NCI-H2081 treated with DMSO at 0.1 percent for 48 hours (cell line): ENCODE measurements around the gene LRBA.
A peak's percentile ranks its signal among the peaks of the same experiment; 100 is the strongest.
"Not testable (repeated sequence)": the region's sequence is repeated elsewhere in the genome, so short reads cannot be mapped to it uniquely, and the experiment has no call there.

Experiments
- DNase-seq: peaks from one replicate; lab custom pipeline; 2025; lab: John Stamatoyannopoulos, UW

Gene LRBA

DNA sequence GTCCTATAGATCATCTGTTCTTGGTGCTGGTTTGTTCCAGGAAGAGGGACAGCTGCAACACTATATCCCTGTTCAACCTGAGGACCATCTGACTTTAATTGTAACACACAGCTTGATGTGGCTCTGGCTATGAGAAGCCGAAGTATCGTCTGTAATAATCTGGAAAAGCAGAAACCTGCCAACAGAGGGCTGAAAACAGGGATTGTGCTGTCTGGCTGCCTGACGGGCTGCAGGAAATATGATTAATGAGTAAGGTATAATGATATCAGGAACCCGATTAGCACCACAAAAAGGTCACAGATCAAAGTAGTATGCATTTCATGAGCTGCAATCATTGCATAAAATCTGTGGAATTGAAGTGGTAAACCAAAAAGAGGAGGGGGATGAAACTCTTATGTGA, 603.6 kb downstream of the LRBA start:
- peak; percentile 45 for DNase-seq

DNA sequence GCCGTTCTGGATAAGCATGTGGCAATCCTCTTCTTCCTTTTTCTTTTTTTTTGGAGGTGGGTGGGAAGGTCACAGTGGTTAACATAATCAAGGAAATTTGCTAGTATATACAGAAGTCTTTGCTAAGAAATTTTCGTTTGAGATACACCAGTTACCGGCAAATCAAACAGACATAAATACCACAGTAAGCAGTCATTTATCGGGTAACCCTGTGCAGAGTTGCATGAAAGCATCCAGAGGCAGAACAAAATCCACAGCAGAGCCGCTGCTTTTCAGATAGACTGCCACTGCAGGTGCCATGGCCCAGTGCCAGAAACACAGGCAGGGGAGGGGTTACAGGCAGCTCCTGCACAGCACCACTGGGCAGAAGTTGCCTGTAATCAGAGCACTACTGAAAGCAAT, 612.2 kb downstream of the LRBA start:
- no peak for DNase-seq

DNA sequence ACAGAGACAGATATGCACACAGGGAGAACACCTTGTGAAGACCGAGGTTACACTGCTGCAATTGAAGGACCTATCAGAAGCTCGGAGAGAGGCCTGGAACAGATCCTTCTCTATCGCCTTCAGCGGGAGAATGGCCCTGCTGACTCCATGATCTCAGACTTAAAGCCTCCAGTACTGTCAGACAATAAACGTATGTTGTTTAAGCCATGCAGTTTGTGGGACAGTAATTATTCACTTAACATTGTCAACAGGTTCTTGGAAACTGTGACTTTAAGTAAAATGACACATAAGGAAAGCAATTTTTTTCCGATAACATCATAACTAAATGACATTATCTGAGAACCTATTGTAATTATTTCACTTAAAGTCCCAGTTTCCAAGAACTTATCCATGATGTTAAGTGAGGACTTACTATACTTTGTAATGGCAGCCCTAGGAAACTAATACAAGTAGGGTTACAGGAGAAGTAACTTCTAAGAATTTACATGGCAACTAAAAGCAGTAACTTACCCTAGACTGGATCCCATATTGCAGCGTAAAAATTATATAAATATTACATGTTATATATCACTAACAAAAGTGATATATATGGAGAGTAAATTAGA, 613.9 kb downstream of the LRBA start:
- DNase-seq = no peak

DNA sequence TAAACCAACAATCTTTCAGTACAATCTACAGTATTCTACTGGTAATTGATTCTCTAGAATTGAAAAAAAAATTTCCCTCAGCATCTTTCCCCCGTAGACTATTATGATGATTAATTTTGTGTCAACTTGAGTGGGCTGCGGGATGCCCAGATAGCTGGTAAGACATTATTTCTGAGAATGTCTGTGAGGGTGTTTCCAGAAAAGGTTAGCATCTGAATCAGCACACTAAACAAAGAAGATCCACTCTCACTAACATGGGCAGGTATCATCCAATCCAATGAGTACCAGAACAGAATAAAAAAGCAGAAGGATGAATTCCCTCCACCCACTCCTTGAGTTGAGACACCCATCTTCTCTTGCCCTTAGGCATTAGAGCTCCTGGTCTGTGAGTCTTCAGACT, 619.2 kb downstream of the LRBA start:
- DNase-seq = no peak

DNA sequence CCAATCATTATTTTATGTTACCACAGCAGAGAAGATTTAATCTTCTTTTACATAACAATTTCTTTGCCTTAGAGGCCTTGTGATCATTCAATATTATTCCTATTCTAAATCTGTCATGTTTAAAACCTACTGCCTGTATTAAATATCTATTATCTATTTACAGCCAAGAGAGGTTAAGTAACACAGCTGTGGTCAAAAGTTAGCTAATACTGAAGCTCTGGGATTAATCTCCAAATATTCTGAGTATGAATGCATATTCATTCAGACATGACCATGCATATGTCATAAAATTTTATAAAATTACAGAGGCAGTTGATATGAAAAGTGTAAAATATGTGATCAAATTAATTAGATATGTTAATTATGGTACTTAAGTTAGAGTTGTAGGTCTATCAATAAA, 621.0 kb downstream of the LRBA start:
- no peak for DNase-seq

DNA sequence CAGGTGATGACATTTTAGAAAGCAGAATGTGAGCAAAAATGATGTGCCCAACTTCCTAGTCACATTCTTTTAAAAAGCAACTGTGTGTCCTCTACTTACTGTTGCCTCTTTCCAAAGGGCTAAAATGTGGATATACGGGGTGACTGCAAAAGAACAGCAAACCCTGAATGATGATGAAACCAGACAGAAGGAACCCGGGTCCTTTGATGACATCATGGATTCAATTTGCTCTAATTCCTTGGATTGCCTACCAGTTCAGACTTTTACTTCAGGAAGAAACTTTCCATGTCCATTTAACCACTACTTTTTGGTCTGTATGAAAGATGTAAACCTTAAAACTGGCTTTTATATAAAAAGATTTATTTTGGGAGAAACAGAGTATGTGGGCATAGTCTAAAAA, 624.0 kb downstream of the LRBA start:
- DNase-seq = no peak

DNA sequence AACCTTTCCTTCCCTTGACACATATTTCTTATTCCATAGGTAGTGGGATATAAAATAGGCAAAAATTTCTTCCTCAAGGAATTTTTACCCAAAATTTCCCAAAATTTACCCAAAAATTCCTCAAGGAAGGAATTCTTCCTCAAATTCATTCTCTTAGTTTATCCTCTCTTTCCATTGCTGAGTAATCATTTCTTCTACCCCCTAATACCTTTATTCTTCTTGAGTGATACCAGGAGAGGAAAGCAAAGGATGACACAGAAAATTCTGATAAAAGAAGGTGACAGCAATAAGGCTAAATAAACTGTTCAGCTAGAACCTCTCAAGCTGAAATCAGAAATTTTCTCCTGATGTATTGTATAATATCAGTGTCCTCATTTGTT, 624.6 kb downstream of the LRBA start:
- no peak for DNase-seq

DNA sequence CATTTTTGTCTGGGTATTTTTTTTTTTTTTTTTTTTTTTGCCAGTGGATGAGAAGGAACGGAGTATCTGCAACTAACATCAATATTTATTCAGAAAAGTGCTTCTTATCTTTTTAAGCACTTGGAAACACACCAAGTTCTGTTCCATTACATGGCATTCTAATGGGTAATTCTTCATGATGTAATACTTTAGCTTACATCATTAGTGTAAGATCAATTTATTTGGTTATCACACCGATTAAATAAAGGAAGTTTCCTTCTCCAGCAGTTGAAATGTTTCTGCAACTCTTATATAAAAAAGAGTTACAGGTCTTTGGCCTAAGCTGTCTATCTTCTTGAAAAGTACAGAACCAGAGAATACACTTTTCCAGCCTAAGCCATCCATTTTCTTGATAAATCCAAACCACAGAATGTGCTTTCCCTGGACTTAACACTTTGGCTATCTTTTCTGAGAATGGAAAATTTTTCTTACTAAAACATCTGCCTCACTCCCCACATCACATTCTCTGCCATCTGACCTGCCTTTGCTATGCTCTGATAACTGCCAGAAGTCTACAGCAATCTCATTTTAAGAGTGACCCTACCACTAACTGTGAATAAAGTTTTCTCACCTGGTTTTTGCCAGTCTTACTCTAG, 625.1 kb downstream of the LRBA start:
- no peak for DNase-seq

DNA sequence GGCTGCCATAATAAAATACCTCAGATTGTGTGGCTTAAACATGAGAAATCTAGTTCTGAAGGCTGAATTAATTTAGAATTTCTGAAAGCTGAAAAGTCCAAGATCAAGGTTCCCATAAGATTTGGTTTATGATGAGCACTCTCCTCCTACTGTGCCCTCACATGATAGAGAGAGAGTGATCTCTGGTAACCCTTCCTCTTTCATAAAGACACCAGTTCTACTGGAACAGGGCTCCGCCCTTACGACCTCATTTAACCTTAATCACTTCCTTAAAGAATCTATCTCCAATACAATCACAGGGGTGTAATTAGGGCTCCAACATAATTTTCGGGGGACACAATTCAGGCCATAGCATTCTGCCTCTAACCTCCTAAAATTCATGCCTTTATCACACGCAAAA, 627.1 kb downstream of the LRBA start:
- DNase-seq = no peak

DNA sequence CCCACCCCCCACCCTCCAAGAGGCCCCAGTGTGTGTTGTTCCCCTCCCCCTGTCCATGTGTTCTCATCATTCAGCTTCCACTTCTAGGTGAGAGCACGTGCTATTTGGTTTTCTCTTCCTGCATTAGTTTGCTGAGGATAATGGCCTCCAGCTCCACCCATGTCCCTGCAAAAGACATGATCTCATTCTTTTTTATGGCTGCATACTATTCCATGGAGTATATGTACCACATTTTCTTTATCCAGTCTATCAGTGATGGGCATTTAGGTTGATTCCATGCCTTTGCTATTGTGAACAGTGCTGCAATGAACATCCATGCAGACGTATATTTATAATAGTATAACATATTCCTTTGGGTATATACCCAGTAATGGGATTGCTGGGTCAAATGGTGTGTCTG, 628.7 kb downstream of the LRBA start:
- not testable (repeated sequence) for DNase-seq

DNA sequence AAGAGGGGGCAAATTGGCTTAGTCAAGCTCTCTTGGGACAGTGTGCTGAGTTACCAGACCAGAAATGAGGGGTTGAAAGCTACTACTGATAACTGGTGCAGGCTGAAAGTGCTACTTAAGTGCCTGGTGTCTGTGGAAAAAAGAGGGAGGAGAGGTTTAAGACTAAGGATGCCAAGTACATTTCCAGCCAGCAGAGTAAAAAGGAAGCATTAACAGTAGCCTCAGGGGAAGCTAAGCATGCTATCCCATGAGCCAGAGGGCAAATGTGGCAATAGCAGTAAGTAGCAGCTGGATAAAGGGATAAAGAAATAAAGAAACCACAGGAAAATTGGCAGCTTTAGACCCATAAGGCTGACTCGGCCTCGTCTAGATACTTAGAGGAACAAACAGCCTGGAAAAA, 629.5 kb downstream of the LRBA start:
- DNase-seq = no peak

DNA sequence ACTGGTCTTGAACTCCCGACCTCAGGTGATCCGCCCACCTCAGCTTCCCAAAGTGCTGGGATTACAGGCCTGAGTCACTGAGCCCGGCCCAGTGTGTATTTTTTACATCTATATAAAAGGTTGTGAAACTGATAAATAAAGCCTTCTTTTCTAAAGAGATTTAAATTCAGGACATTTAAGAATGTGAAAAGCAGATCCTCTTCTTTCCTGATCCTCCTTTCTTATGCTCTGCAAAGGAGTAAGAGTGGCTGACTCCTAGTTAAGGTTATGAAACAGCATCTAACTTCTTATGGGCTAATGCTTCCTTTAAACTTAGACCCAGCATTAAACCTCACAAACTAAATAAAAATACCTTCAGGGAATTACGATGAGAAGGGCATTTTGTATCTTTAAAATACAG, 630.8 kb downstream of the LRBA start:
- DNase-seq = no peak

DNA sequence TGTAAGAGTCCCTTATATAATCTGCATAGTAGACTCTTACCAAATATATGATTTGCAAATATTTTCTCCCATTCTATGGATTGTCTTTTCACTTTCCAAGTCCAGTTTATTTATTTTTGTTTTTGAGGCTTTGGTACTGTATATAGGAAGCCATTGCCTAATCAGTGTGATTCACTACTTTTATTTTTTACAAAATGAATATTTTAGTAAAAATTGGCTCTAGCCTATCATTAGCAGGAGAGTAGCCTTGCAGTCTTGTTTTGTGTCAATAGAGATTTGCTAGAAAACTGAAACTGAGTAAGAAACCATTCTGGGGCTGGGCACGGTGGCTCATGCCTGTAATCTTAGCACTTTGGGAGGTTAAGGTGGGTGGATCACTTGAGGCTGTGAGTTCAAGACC, 633.1 kb downstream of the LRBA start:
- no peak for DNase-seq

DNA sequence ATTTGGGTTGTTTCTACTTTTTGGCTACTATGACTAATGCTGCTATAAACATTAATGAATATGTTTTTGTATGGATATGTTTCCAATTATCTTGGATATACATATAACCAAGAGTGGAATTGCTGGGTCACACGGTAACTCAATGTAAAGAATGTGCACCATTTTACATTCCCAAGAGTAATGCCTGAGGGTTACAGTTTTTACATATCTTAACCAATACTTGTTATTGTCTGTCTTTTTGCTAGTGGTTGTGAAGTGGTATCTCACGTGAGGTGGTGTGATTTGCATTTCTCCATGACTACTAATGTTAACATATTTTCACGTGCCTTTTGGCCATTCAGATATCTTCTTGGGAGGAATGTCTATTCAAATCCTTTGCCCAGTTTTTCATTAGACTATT, 633.5 kb downstream of the LRBA start:
- DNase-seq = no peak

DNA sequence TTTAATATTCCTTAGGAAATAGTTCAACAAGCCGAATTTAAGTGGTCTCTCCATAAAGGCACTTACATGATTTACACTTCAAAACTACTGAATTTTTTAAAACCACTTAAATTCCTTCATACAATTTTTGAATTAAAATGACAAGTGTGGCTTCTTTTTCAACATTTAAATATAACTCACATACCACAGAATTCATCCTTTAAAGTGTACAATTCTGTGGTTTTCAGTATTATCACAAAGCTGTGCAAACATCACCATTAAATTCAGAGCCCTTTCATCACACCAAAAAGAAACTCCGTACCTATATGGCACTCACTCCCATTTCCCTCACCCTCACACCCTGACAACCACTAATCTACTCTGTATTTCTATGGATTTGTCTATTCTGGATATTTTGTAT, 634.0 kb downstream of the LRBA start:
- no peak for DNase-seq

DNA sequence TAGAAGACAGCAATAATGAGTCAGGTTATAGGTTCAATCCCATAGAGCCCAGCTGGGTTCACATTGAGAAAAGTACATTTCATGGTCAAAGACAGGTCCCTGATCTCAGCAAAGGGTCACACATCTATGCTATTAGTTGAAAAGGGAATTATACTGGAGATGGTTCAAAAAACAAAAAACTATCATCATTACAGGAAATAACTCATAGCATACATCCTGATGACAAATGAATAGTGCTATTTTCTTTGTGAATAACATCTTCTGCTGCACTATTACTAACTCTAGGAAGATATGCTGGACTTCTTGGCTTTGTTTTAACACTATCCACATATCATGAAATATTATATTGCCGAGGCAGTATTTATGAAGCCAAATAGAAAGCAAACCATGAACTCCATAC, 635.6 kb downstream of the LRBA start:
- DNase-seq = no peak

DNA sequence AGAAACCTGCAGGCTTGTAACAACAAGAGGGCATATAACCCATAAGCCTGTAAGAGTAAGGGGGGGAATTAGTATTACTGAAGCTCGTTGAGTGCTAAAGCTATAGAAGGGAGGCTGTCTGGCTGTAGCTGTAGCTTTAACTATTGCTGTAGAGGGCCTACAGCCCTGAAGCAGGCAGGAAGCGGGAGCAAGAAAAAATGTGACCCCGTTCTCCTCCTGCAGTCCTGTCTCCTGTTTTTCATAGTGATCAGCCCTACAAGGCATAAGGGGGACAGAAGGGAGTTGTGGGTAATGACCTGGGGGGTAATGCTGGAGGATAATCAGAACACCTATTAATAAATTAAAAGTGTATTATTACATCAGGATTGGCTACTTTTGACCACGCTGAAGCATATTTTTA, 640.1 kb downstream of the LRBA start:
- DNase-seq = no peak

DNA sequence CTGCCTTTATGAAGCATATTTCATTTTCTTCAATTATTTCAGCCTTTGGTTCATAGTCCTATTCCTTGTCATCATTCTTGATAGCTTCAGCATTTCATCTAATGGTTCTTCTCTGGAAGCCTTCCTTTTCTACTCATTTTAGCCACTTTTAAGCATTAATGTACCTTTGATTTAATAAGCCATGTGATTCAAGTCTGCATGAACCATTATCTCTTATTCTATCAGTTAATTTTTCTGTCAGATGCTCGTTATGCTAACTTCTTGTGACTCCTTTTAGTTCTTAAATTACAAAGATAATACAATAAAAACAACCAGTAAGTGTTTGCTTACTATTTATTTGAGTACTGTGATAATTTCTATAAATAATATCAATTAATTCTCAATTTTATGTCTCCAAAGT, 643.2 kb downstream of the LRBA start:
- no peak for DNase-seq

DNA sequence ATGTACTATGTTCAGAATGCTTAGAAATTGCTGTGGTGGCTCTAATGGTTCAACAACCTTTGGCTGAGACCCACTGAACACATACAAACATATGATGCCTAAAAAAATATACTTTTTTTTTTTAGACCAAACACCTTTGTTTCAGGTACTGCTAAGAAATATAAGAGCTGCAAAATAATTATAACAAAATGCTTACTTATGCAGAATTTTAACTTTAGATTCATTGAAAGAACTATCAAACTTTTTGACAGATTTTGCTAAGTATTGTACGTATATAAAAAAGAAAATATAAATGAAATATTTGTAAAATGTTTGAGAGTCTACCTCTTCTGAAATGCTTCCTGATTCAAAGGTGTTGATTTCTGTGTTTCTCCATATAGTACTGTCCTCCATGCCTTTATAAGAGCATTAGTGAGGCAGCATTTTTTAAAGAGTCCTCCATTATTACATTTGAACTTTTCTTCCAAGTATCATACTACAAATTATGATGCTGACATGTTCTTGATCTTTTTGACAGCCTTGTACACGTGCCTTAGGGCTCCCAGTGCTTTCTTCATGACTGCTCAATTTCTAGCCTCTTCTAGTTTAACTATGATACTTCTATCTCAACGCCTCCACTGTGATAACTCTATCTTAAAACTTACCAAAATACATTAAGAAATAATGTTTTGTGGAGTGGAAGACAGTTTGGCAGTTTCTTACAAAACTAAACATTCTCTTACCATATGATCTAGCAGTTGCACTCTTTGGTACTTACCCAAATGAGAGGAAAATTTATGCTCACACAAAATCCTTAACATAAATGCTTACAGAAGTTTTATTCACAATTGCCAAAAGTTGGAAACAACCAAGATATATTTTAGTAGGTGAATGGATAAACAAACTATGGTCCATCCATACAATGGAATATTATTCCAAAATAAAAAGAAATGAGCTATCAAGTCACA, 645.4 kb downstream of the LRBA start:
- DNase-seq = no peak

DNA sequence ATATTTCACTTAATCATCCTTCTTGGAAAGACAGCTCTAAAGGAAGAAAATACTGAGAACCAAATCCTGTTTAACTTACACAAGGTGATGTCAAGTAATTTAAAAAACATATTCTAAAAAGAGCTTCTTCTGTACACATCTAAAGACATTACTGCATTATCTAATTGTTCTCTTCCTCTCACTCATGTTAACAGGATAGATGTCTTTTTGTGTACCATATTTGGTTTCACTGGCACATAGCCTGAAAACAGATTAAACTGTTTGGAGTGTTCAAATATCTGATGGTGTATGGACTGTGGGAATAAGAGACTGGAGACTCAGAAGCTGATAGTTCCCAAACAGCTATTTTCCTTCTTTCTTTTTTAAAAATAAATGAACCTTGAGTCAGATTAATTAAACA, 646.4 kb downstream of the LRBA start:
- peak; percentile 26 for DNase-seq

DNA sequence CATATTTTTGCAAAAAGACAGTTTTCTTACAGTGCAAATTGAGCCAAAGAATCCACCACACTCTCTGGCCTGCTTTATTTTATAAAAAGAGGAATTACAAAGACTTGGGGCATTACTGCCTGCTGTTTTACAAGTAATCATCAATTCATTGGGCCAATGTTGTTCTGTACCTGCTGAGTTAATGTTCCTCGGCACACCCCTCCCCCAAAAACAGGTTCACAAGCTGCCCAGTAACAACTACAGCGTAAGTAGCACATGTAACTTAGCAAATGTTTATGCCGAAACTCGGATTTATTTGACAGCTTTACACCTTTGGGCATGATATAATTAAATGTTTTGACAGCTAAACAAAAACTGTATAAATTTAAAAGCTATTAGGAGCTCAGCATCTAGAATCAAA, 647.8 kb downstream of the LRBA start:
- no peak for DNase-seq

DNA sequence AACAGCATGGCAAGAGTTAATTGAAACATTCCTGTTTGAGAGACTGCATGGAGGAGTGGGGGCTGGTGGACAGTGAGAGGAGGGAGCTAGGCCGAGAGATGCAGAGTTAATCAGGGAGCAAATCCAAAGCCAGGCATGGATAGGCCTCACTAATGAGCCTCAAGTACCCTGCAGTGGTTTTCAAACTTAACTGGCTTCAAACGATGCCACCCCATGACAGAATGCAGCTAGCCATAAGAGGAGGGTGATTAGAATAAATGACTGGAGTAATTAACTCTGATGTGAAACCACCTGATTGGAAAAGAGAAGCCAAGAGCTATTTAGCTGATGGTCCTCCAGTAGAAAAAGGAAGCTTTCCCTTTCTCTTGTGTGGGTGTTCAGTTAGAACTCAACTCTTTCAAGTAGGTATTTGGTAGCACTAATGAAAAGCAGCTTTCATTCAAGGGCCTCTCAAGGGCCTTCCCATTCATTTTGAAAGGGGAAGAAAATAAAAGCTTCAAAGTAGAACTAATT, 648.5 kb downstream of the LRBA start:
- no peak for DNase-seq
